Natural killer cell (primary cell): Measurements from ENCODE around the gene DYDC2. TPM values are rescaled to one million over a fixed set of nuclear protein-coding genes. Genes with fewer than 3 reads are reported as not detected.

Experiments used
- ATAC-seq, 3 donors: fragments of 150-1000 bp in 2 of 3; fragments of 200-7000 bp in 1 of 3; cut with Tn5 transposase; 1 replicate in 1 of 3; 2 replicates in 2 of 3; pipeline ENCODE4 v1.10.0; 2021; ENCODE audit warnings: mild to moderate bottlenecking in 2 of 3, moderate library complexity in 2 of 3
- DNase-seq, 2 donors: peaks; one replicate each; pipeline versions ENCODE4 v3.0.0 to v3.0.0-alpha.2; 2013 to 2021; ENCODE audit warnings: mixed read lengths in 1 of 2
- H3K27ac ChIP-seq: one replicate; pipeline ENCODE4 v1.5.1; 2013; ENCODE audit warnings: mild to moderate bottlenecking, low read length
- H3K27me3 ChIP-seq: one replicate; pipeline ENCODE4 v1.6.1; 2013; ENCODE audit warnings: low read length; ENCODE audit not compliant: control insufficient read depth, insufficient read depth
- H3K36me3 ChIP-seq: one replicate; pipeline ENCODE4 v1.6.1; 2013; ENCODE audit warnings: low read length; ENCODE audit not compliant: control insufficient read depth, insufficient read depth
- H3K4me1 ChIP-seq: one replicate; pipeline ENCODE4 v1.6.1; 2013; ENCODE audit warnings: low read length; ENCODE audit not compliant: control insufficient read depth, insufficient read depth
- H3K4me3 ChIP-seq: one replicate; pipeline ENCODE4 v1.5.1; 2013; ENCODE audit warnings: low read length
- H3K9me3 ChIP-seq: one replicate; pipeline ENCODE4 v1.6.1; 2013; ENCODE audit warnings: low read length; ENCODE audit not compliant: control insufficient read depth, insufficient read depth
- H3K27ac Mint-ChIP-seq, 2 donors: one replicate each; pipeline ENCODE4 v1.8.0; 2022; ENCODE audit warnings: mild to moderate bottlenecking in 2 of 2, mixed read lengths in 2 of 2, moderate library complexity in 1 of 2
- H3K27me3 Mint-ChIP-seq, 2 donors: one replicate each; pipeline ENCODE4 v1.8.0; 2022; ENCODE audit warnings: low read depth in 2 of 2, mixed read lengths in 2 of 2
- H3K36me3 Mint-ChIP-seq: one replicate; pipeline ENCODE4 v1.8.0; 2022; ENCODE audit warnings: mixed read lengths
- H3K4me1 Mint-ChIP-seq, 2 donors: one replicate each; pipeline ENCODE4 v1.8.0; 2022; ENCODE audit warnings: mixed read lengths in 2 of 2
- H3K4me3 Mint-ChIP-seq: one replicate; pipeline ENCODE4 v1.8.0; 2022; ENCODE audit warnings: mild to moderate bottlenecking, moderate library complexity, mixed read lengths
- H3K9me3 Mint-ChIP-seq, 2 donors: one replicate each; pipeline ENCODE4 v1.8.0; 2022; ENCODE audit warnings: mixed read lengths in 2 of 2
- WGBS: methylation state at CpG from one replicate; pipeline ENCODE4 v1.1.7; 2013; ENCODE audit warnings: missing lambda C conversion rate; ENCODE audit not compliant: insufficient coverage; 5-methylcytosine and 5-hydroxymethylcytosine counted together
- intact Hi-C: fragments of 100-400 bp; cut with micrococcal nuclease; formaldehyde crosslinking; loops from one replicate; pipeline ENCODE4 v1.14.2; 2022
- total RNA-seq, 4 donors: library from RNA; stranded (reverse); fragments of 120-200 nt in 1 of 4; gene quantifications; one replicate each; pipeline versions ENCODE4 v1.2.3 to v1.2.4, GENCODE V29; 2013 to 2022
- TF ChIP-seq, protein P1 (sequence below): fragments of 200-600 bp; IDR thresholded peaks from one replicate; pipeline ENCODE4 v1.8.0; 2022; ENCODE audit warnings: antibody characterized with exemption

The DYDC2 gene
- total RNA-seq, 3 donors from 2014 or later (not counting 1 experiment from before 2014, with no cell fraction given), result not detected

DNA sequence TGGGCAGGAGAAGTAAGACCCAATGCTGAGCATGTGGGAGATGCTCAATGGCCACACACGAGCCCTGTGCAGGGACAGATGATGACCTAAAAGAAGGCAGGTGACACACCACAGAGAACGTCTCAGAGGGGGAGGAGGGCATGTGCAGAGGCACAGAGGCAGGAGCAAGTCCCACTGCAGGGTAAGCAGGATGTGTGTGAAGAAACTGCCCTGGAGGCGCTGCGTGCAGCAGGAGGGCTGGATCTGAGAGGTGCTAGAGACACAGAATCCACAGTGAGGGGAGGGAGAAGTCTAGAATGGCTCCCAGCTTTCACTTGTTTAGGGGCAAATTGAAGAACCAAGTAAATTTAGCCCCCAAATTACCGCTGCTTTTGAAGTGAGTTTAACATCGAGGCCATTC is 14.9 kb downstream of the DYDC2 start:
- H3K27me3 ChIP-seq, result no peaks in the 10 kb centered on the region
- TF ChIP-seq, protein P1, sequence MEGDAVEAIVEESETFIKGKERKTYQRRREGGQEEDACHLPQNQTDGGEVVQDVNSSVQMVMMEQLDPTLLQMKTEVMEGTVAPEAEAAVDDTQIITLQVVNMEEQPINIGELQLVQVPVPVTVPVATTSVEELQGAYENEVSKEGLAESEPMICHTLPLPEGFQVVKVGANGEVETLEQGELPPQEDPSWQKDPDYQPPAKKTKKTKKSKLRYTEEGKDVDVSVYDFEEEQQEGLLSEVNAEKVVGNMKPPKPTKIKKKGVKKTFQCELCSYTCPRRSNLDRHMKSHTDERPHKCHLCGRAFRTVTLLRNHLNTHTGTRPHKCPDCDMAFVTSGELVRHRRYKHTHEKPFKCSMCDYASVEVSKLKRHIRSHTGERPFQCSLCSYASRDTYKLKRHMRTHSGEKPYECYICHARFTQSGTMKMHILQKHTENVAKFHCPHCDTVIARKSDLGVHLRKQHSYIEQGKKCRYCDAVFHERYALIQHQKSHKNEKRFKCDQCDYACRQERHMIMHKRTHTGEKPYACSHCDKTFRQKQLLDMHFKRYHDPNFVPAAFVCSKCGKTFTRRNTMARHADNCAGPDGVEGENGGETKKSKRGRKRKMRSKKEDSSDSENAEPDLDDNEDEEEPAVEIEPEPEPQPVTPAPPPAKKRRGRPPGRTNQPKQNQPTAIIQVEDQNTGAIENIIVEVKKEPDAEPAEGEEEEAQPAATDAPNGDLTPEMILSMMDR, result no peak
- ATAC-seq, result no peak
- Mint-ChIP-seq H3K9me3 (peaks cover 3 to 12% of the 10 kb centered on the region in 2 donors), H3K36me3 (peaks cover 9% of the 10 kb centered on the region), H3K27ac (no peak overlapping the region), H3K27me3 (peaks cover 7 to 8% of the 10 kb centered on the region in 2 donors), H3K4me3 (no peak overlapping the region), H3K4me1 (no peaks in the 10 kb centered on the region)
- intact Hi-C loops, result no loop called here
- no peaks in the 10 kb centered on the region for H3K4me1 ChIP-seq
- H3K4me3 ChIP-seq, result no peak overlapping the region
- no peak overlapping the region for H3K27ac ChIP-seq
- DNase-seq, result no peak
- 85% methylated on average over 6 of the region's 6 CpGs for WGBS
- H3K36me3 ChIP-seq, result no peaks in the 10 kb centered on the region
- H3K9me3 ChIP-seq, result peaks cover 11% of the 10 kb centered on the region

DNA sequence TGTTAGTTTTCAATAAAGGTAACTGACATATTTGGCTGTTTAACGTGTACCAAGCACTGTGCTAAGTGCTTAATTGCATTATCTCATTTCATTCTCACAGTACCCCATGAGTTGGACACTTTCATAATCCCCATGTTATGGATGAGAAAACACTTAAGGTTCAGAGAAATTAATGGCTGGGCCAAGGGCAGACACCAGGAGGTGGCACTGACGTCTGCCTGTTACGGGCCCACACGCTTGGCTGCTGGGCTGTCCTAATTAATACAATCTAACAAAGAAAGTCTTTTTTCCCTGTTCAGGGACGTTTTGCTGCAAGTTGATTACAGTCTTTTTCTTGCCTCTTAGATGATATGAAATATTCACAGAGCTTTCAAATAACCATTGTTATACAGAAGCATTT is 16.1 kb downstream of the DYDC2 start:
- H3K27ac ChIP-seq, result no peak overlapping the region
- Mint-ChIP-seq H3K9me3 (peaks cover 3 to 4% of the 10 kb centered on the region in 2 donors), H3K27me3 (peaks cover 7 to 8% of the 10 kb centered on the region in 2 donors), H3K4me3 (no peak overlapping the region), H3K27ac (no peak overlapping the region), H3K36me3 (peaks cover 6% of the 10 kb centered on the region), H3K4me1 (no peaks in the 10 kb centered on the region)
- H3K4me3 ChIP-seq, result no peak overlapping the region
- 81% methylated on average over 5 of the region's 5 CpGs for WGBS
- no peaks in the 10 kb centered on the region for H3K9me3 ChIP-seq
- DNase-seq (no peak), ATAC-seq (no peak)
- H3K27me3 ChIP-seq, result no peaks in the 10 kb centered on the region
- no peaks in the 10 kb centered on the region for H3K4me1 ChIP-seq
- intact Hi-C loops, result no loop called here
- H3K36me3 ChIP-seq, result no peaks in the 10 kb centered on the region
- TF ChIP-seq, protein P1, result no peak

DNA sequence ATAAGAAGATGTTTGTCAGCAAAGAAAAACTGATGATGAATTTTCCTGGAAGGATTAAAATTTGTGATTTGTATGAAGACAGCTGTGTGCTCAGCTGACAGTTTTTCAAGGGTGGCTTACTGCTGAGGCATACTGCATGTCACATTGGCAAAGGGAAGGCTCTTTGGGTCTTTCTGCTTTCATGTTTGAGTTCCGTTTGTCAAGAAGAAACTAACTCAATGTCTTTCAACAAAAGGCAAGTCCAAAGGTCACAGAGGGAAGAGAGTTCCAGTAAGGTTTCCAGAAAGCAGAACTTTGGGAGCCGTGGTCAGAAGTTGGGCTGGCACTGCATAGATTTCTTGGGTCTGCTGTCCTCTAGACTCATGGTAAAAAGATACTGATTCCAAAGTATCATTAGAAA is 16.9 kb downstream of the DYDC2 start:
- Histone ChIP-seq H3K27me3 (no peaks in the 10 kb centered on the region), H3K36me3 (no peaks in the 10 kb centered on the region), H3K27ac (no peak overlapping the region), H3K4me1 (no peaks in the 10 kb centered on the region), H3K9me3 (no peaks in the 10 kb centered on the region), H3K4me3 (no peak overlapping the region)
- 80% methylated on average over 2 of the region's 2 CpGs for WGBS
- no peaks in the 10 kb centered on the region for H3K9me3 Mint-ChIP-seq
- DNase-seq, result no peak
- ATAC-seq, result no peak
- H3K4me1 Mint-ChIP-seq, result peaks cover 4% of the 10 kb centered on the region in 2 donors
- no peak overlapping the region for H3K4me3 Mint-ChIP-seq
- peaks cover 5 to 8% of the 10 kb centered on the region in 2 donors for H3K27me3 Mint-ChIP-seq
- TF ChIP-seq, protein P1, result no peak
- intact Hi-C loops, result no loop called here
- no peak overlapping the region for H3K27ac Mint-ChIP-seq
- no peaks in the 10 kb centered on the region for H3K36me3 Mint-ChIP-seq

DNA sequence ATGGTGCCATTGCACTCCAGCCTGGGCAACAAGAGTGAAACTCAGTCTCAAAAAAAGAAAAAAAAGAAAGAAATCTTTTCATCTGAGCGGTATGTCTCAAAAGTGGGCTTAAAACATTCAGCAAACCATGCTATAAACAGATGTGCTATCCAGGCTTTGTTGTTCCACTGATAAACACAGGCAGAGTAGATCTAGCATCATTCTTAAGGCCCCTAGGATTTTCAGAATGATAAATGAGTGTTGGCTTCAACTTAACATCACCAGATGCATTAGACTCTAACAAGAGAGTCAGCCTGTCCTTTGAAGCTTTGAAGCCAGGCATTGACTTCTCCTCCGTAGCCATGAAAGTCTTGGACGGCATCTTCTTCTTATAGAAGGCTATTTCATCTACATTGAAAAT is 23.1 kb downstream of the DYDC2 start:
- H3K36me3 Mint-ChIP-seq, result no peaks in the 10 kb centered on the region
- H3K4me3 Mint-ChIP-seq, result no peak overlapping the region
- Histone ChIP-seq H3K9me3 (no peaks in the 10 kb centered on the region), H3K4me3 (no peak overlapping the region), H3K36me3 (no peaks in the 10 kb centered on the region), H3K4me1 (peaks cover 3% of the 10 kb centered on the region), H3K27me3 (no peaks in the 10 kb centered on the region), H3K27ac (no peak overlapping the region)
- H3K9me3 Mint-ChIP-seq, result no peaks in the 10 kb centered on the region
- peaks cover 6 to 8% of the 10 kb centered on the region in 2 donors for H3K27me3 Mint-ChIP-seq
- TF ChIP-seq, protein P1, result no peak
- H3K27ac Mint-ChIP-seq, result no peak overlapping the region
- H3K4me1 Mint-ChIP-seq, result peaks cover 10% of the 10 kb centered on the region in 2 donors
- 92% methylated on average over 3 of the region's 3 CpGs for WGBS
- no peak for DNase-seq
- intact Hi-C loops, result no loop called here
- ATAC-seq, result no peak
